HG02798 (cell line): Measurements from ENCODE around the gene IDUA.
"Not testable (repeated sequence)": the region's sequence is repeated elsewhere in the genome, so short reads cannot be mapped to it uniquely, and the experiment has no call there.

ENCODE experiments used
- ATAC-seq: cut with Tn5 transposase; IDR thresholded peaks from one replicate; pipeline ENCODE4 v1.9.1; 2021; ENCODE audit warnings: mild to moderate bottlenecking; ENCODE audit not compliant: unreplicated experiment, poor library complexity

The IDUA gene

GRCh38 chr4:1042352-1043055 lies 55.7 kb downstream of the IDUA start:
- no peak for ATAC-seq

GRCh38 chr4:1043162-1043561 lies 56.3 kb downstream of the IDUA start:
- ATAC-seq = no peak

GRCh38 chr4:1043651-1044468 lies 57.0 kb downstream of the IDUA start:
- ATAC-seq = no peak

GRCh38 chr4:1044469-1045192 lies 57.8 kb downstream of the IDUA start:
- ATAC-seq = no peak

DNA sequence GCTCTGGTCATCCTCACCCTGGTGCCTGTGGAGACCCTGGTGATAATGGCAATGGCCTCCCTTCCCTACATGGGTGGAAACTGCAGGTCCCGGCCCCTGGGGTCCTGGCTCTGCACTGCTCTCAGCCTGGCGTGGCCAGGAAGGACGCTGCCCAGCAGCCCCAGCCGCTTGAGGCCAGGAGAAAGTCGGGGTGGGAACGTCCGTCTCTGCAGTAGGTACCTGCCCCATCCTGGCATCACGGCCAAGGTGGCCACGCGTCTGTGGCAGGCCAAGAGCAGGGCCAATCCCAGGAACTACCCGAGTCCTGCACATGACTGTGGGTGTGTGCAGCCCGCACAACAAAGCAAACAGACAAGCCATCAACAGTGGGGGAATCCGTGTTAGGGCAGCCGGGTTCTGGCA lies 58.4 kb downstream of the IDUA start:
- no peak for ATAC-seq

- no peak for ATAC-seq
Observed at GRCh38 chr4:1045595-1046201, 58.9 kb downstream of the IDUA start.

DNA sequence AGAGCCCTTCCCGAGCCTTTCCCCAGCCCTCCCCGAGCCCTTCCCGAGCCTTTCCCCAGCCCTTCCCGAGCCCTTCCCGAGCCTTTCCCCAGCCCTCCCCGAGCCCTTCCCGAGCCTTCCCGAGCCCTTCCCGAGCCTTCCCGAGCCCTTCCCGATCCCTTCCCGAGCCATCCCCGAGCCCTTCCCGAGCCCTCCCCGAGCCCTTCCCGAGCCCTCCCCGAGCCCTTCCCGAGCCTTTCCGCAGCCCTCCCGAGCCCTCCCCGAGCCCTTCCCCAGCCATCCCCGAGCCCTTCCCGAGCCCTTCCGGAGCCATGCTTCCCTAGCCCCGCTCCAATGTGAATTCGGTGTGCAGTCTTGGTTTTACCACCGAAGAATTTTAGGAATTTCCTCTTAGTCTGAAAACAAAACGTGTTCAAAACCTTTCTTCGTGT lies 59.8 kb downstream of the IDUA start:
- not testable (repeated sequence) for ATAC-seq

DNA sequence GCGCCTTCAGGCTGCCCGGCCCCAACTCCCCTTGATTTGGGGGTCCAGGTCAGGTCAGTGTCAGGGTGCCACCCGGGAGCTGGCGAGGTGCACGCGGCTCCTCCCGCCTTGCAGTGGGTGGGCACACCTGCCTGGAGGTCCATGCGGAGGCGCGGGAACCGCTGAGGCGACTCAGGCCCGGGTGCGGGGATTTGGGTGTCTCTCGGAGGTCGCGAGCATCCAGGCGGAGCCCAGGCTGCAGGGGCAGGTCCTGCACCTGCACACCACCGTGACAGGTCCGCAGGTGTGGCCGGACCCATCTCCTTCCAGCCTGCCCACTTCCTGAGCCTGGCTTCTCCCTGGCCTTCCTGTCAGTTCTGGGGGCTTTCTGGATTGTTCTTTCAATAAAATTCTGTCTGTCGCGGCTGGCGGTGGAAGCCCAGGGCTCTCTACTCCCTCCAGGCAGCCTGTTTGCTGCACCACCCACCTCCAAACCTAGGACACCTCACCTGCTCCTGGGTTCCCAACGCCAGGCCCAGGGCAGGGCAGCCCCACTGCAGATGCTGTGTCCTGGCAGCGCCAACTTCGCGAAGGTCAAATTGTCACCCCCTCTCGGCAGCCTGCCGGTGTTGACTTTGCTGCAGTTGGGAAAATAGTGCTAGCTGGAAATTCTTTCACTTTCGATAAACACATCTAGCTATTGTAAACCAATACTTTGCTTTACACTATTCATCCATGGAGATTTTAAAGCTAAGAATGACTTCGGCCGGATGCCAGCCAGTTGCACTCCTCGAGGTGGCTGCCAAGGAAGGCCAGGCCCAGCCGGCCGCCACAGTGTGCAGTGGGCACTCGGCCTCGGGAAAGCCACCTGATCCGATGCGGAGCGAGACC lies 60.5 kb downstream of the IDUA start:
- no peak for ATAC-seq

DNA sequence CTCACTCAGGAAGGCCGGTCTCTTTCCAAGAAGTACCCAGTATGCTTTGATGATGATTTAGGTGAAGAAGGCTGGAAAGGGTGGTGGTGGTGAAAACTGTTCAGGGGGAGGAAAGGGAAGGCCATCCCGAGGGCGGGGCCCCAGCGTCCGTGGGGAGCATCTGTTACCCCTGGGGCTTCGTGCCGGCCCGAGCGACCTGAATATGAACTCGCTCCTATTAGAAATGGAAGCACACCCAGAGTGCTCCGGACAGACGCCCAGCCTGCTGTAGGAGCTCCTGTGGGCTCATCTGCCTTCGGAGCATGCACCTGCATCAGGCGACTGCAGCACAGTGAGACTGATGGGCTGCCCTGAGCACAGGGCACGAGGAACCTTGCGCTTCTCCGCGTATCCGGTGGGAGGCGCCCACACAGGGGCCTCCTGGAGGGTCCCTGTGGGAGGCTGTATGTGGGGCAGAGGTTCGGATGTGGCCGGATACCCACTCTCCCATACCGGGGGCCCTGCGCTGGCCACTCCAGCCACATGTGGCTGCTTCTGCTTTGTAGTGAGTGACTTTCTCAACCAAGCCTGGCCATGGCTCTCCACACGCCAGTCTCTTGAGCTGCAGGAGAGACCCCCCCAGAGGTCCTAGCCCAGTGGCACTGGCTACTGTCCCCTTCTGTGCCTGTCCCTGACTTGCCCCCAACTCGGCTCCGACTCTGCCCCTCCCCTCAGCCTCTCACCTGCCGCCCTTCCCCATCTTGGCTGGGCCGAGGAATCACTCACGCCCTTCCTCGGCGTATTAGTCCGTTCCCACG lies 61.3 kb downstream of the IDUA start:
- no peak for ATAC-seq

DNA sequence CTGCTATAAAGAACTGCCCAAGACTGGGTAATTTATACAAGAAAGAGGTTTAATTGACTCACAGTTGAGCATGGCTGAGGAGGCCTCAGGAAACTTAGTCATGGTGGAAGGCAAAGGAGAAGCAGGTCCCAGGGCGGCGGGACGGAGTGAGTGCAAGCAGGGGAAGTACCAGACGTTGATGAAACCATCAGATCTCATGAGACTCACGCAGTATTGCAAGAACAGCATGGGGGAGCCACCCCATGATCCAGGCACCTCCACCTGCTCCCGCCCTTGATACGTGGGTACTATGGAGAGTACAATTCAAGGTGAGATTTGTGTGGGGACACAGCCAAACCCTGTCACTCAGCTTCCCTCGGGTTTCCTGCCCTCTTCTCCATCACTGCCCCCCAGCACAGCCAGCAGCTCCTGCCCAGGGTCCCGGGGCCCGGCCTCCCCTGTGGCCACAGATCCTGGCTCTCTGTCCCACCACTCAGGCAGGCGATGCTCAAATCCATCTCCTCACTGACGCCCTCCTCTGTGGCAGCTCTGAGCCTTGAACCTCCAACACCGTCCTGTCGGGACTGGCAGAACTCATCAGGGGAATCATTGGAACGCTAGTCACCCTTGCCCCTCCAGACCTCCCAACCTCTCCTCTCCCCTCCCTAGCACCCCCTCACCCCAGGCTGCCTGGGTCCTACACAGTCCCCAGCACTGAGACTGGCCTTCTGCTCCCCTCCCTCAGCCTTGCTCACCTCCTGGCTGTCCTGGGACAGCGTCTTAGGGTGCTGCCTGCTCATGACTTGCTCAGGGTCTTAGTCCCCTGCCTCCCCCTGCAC lies 62.1 kb downstream of the IDUA start:
- no peak for ATAC-seq

GRCh38 chr4:1049591-1049905 lies 62.7 kb downstream of the IDUA start:
- no peak for ATAC-seq

GRCh38 chr4:1050486-1051213 lies 63.8 kb downstream of the IDUA start:
- ATAC-seq = no peak

DNA sequence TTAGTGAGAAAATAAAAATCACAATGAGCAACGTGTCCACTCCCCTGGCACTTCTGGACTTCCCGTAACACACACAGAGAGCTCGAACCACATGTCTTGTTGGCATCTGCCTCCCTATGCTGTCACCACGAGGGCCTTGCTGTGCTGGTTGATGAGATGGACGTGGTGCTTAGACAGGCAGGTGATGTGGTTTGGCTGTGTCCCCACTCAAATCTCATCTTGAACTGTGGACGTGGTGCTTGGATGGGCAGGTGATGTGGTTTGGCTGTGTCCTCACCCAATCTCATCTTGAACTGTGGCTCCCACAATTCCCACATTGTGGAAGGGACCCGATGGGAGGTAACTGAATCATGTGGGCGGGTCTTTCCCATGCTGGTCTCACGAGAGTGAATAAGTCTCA lies 64.6 kb downstream of the IDUA start:
- ATAC-seq = no peak

- no peak for ATAC-seq
Observed at GRCh38 chr4:1052231-1052671, 65.4 kb downstream of the IDUA start.

GRCh38 chr4:1053080-1053661 lies 66.3 kb downstream of the IDUA start:
- ATAC-seq = no peak

DNA sequence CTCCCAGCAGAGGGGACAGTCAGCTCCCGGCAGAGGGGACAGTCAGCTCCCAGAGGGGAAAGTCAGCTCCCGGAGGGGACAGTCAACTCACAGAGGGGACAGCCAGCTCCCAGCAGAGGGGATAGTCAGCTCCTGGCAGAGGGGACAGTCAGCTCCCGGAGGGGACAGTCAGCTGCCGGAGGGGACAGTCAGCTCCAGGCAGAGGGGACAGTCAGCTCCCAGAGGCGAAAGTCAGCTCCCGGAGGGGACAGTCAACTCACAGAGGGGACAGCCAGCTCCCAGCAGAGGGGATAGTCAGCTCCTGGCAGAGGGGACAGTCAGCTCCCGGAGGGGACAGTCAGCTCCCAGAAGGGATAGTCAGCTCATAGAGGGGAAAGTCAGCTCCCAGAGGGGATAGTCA lies 67.0 kb downstream of the IDUA start:
- not testable (repeated sequence) for ATAC-seq
